HepG2 (cell line): ENCODE results near the gene MEPCE. TPM values are rescaled to one million over a fixed set of nuclear protein-coding genes. Genes with fewer than 3 reads are reported as not detected.
A peak's percentile ranks its signal among the peaks of the same experiment; 100 is the strongest.

Source experiments
- BCL3 ChIP-seq: sonication (generic); formaldehyde crosslinking; IDR thresholded peaks from 2 replicates; pipeline ENCODE4 v1.5.1; 2020; ENCODE audit warnings: mild to moderate bottlenecking, missing genetic modification reagents, moderate library complexity
- CAMTA2 ChIP-seq: sonication (generic); formaldehyde crosslinking; IDR thresholded peaks from 2 replicates; pipeline ENCODE4 v1.4.0; 2020; ENCODE audit warnings: mild to moderate bottlenecking, missing genetic modification reagents, borderline replicate concordance
- EZH2 ChIP-seq: conservative IDR thresholded peaks from 2 replicates; pipeline ENCODE4 v1.6.1; 2012; ENCODE audit warnings: mild to moderate bottlenecking, low read depth, low read length, moderate library complexity
- GFI1 ChIP-seq: sonication (generic); formaldehyde crosslinking; IDR thresholded peaks from 2 replicates; pipeline ENCODE4 v1.5.0; 2020; ENCODE audit warnings: missing genetic modification reagents, mild to moderate bottlenecking, borderline replicate concordance
- HDAC6 ChIP-seq: fragments of 200-600 bp; sonication (generic); IDR thresholded peaks from 2 replicates; pipeline ENCODE4 v1.7.0; 2017; ENCODE audit warnings: mild to moderate bottlenecking, antibody characterized with exemption, low read length, low read depth
- RARA ChIP-seq: IDR thresholded peaks from 2 replicates; pipeline ENCODE4 v1.6.1; 2016; ENCODE audit warnings: missing genetic modification reagents, missing compliant biosample characterization
- SMYD3 ChIP-seq: sonication (generic); formaldehyde crosslinking; IDR thresholded peaks from 2 replicates; pipeline ENCODE4 v1.8.1; 2023; ENCODE audit warnings: mild to moderate bottlenecking, missing genetic modification reagents
- TEF ChIP-seq: sonication (generic); formaldehyde crosslinking; IDR thresholded peaks from 2 replicates; pipeline ENCODE4 v1.5.0; 2020; ENCODE audit warnings: missing genetic modification reagents
- TRIM24 ChIP-seq: sonication (generic); formaldehyde crosslinking; IDR thresholded peaks from 2 replicates; pipeline ENCODE4 v1.8.0; 2022; ENCODE audit warnings: mild to moderate bottlenecking, missing genetic modification reagents
- ZBTB33 ChIP-seq: sonication (generic); formaldehyde crosslinking; IDR thresholded peaks from 2 replicates; pipeline ENCODE4 v1.4.0; 2020; ENCODE audit warnings: missing genetic modification reagents
- ZFP36L1 ChIP-seq: sonication (generic); formaldehyde crosslinking; IDR thresholded peaks from 2 replicates; pipeline ENCODE4 v1.8.0; 2022; ENCODE audit warnings: mild to moderate bottlenecking, missing genetic modification reagents, moderate library complexity
- ZFP37 ChIP-seq: sonication (generic); formaldehyde crosslinking; IDR thresholded peaks from 2 replicates; pipeline ENCODE4 v1.4.0; 2020; ENCODE audit warnings: missing genetic modification reagents, borderline replicate concordance
- ZNF350 ChIP-seq: sonication (generic); formaldehyde crosslinking; IDR thresholded peaks from 2 replicates; pipeline ENCODE4 v1.4.0; 2020; ENCODE audit warnings: mild to moderate bottlenecking, low read depth, missing genetic modification reagents, borderline replicate concordance
- ZNF367 ChIP-seq: sonication (generic); formaldehyde crosslinking; IDR thresholded peaks from 2 replicates; pipeline ENCODE4 v1.4.0; 2020; ENCODE audit warnings: missing genetic modification reagents, borderline replicate concordance
- ZNF446 ChIP-seq: sonication (generic); formaldehyde crosslinking; IDR thresholded peaks from 2 replicates; pipeline ENCODE4 v1.5.0; 2020; ENCODE audit warnings: mild to moderate bottlenecking, missing genetic modification reagents
- ZNF468 ChIP-seq: sonication (generic); formaldehyde crosslinking; IDR thresholded peaks from 2 replicates; pipeline ENCODE4 v1.8.0; 2022; ENCODE audit warnings: mild to moderate bottlenecking, moderate library complexity, missing genetic modification reagents
- ZNF556 ChIP-seq: sonication (generic); formaldehyde crosslinking; IDR thresholded peaks from 2 replicates; pipeline ENCODE4 v1.4.0; 2020; ENCODE audit warnings: mild to moderate bottlenecking, missing genetic modification reagents, borderline replicate concordance
- ZNF589 ChIP-seq: sonication (generic); formaldehyde crosslinking; conservative IDR thresholded peaks from 2 replicates; pipeline ENCODE4 v1.8.0; 2022; ENCODE audit warnings: mild to moderate bottlenecking, moderate library complexity, missing genetic modification reagents
- ZNF687 ChIP-seq: sonication (generic); formaldehyde crosslinking; IDR thresholded peaks from 2 replicates; pipeline ENCODE4 v1.5.1; 2020; ENCODE audit warnings: mild to moderate bottlenecking, missing genetic modification reagents, moderate library complexity
- ZNF766 ChIP-seq: sonication (generic); formaldehyde crosslinking; IDR thresholded peaks from 2 replicates; pipeline ENCODE4 v1.5.0; 2020; ENCODE audit warnings: missing genetic modification reagents, borderline replicate concordance
- ZSCAN30 ChIP-seq: sonication (generic); formaldehyde crosslinking; IDR thresholded peaks from 2 replicates; pipeline ENCODE4 v1.5.0; 2020; ENCODE audit warnings: mild to moderate bottlenecking, missing genetic modification reagents
- polyA plus RNA-seq, 8 experiments: library from polyadenylated mRNA; depleted of rRNA in 3 of 8; stranded (reverse) in 7 of 8; unstranded in 1 of 8; fragments of >200 nt; fragmentation: Illumina TruSeq in 4 of 8; extraction: Trizol in 4 of 8; gene quantifications; 2 replicates each; pipeline versions ENCODE4 v1.2.1 to v1.2.3, GENCODE V29; 2011 to 2016; ENCODE audit warnings: low read depth in 4 of 8, missing spikeins in 1 of 8, mixed read lengths in 1 of 8; ENCODE audit not compliant: insufficient read depth in 1 of 8
- total RNA-seq, 5 experiments: library from RNA; depleted of rRNA; stranded (reverse); fragments of >200 nt; fragmentation: Illumina TruSeq; extraction: Trizol; gene quantifications; 2 replicates each; pipeline ENCODE4 v1.2.3, GENCODE V29; 2016; ENCODE audit warnings: low read depth in 1 of 5

The MEPCE gene
- total and polyA plus RNA-seq, 2 of the 13 experiments (the other 11 are each of a cell fraction or from before 2014, with no cell fraction given) = 12.3 to 26.0 TPM

- TF ChIP-seq ZNF687 (peak; percentile 82), RARA (no peak; the same call in 1 of the 2 replicates), TEF (CRISPR knock-in tag) (no peak), EZH2 (no peak), ZNF556 (no peak), ZFP37 (CRISPR knock-in tag) (no peak), ZFP36L1 (CRISPR knock-in tag) (no peak), SMYD3 (CRISPR knock-in tag) (no peak), ZNF446 (peak; percentile 30; the same call in 1 of the 2 replicates), ZNF350 (CRISPR knock-in tag) (no peak), ZSCAN30 (CRISPR knock-in tag) (0 out of 2 replicates have a peak, but pooled peaks have one; percentile 43), ZNF766 (CRISPR knock-in tag) (peak; percentile 44; the same call in 1 of the 2 replicates), BCL3 (CRISPR knock-in tag) (peak; percentile 21; the same call in 1 of the 2 replicates), ZNF468 (CRISPR knock-in tag) (no peak), TRIM24 (CRISPR knock-in tag) (no peak), ZNF589 (no peak), ZNF367 (CRISPR knock-in tag) (no peak), GFI1 (no peak), HDAC6 (no peak), CAMTA2 (0 out of 2 replicates have a peak, but pooled peaks have one; percentile 81), ZBTB33 (CRISPR knock-in tag) (no peak)
These were observed at the start of gene MEPCE (continued) for GRCh38 chr7:100429637-100430492.
